A673 (cell line): Measurements from ENCODE around the gene KLHDC1. TPM values are rescaled to one million over a fixed set of nuclear protein-coding genes. Genes with fewer than 3 reads are reported as not detected.

Experiments
- BruUV-seq: library from RNA; stranded (reverse); fragments of 400-500 nt; replicated peaks from 2 replicates; lab custom pipeline; 2021; lab: Mats Ljungman, UMichigan
- CTCF ChIA-PET: fragments of 300-600 bp; sonication (Branson Sonifier 250); formaldehyde crosslinking; loops from one replicate; lab custom pipeline; 2022; ENCODE audit warnings: antibody characterized with exemption; lab: Charles Lee
- POLR2A ChIA-PET: fragments of 300-600 bp; sonication (Branson Sonifier 250); formaldehyde crosslinking; loops from one replicate; lab custom pipeline; 2022; ENCODE audit warnings: antibody characterized with exemption; ENCODE audit not compliant: low non-redundant PET; lab: Charles Lee
- DNase-seq: peaks from one replicate; pipeline ENCODE4 v3.0.0-alpha.2; 2015; ENCODE audit warnings: low spot score
- H3K27ac ChIP-seq: fragments of 200-600 bp; sonication (generic); 2 replicates; pipeline ENCODE4 v1.5.1; 2016; ENCODE audit warnings: mixed run types, low read depth, mild to moderate bottlenecking, mixed read lengths, antibody characterized with exemption, low read length; ENCODE audit not compliant: poor library complexity, severe bottlenecking
- H3K27me3 ChIP-seq: fragments of 200-600 bp; sonication (generic); replicated peaks from 2 replicates; pipeline ENCODE4 v1.6.1; 2017; ENCODE audit warnings: mixed run types, low read depth, mild to moderate bottlenecking, mixed read lengths, antibody characterized with exemption, low read length; ENCODE audit not compliant: insufficient read depth, poor library complexity
- H3K36me3 ChIP-seq: fragments of 200-600 bp; sonication (generic); 2 replicates; pipeline ENCODE4 v1.6.1; 2016; ENCODE audit warnings: mixed run types, mild to moderate bottlenecking, mixed read lengths, antibody characterized with exemption, low read length; ENCODE audit not compliant: insufficient read depth, poor library complexity, severe bottlenecking
- H3K4me1 ChIP-seq: fragments of 200-600 bp; sonication (generic); 2 replicates; pipeline ENCODE4 v1.6.1; 2017; ENCODE audit warnings: mixed run types, mild to moderate bottlenecking, mixed read lengths, antibody characterized with exemption, low read length; ENCODE audit not compliant: insufficient read depth, poor library complexity, severe bottlenecking
- H3K4me3 ChIP-seq: fragments of 200-600 bp; sonication (generic); 2 replicates; pipeline ENCODE4 v1.5.1; 2016; ENCODE audit warnings: low read depth, mixed run types, mild to moderate bottlenecking, mixed read lengths, low read length; ENCODE audit not compliant: poor library complexity, severe bottlenecking
- H3K9me3 ChIP-seq: fragments of 200-600 bp; sonication (generic); 2 replicates; pipeline ENCODE4 v1.6.1; 2016; ENCODE audit warnings: mixed run types, low read depth, mild to moderate bottlenecking, mixed read lengths, antibody characterized with exemption, low read length; ENCODE audit not compliant: poor library complexity, severe bottlenecking
- EZH2 ChIP-seq: fragments of 200-600 bp; sonication (generic); IDR thresholded peaks from 2 replicates; pipeline ENCODE4 v1.6.1; 2017; ENCODE audit warnings: borderline replicate concordance, low read depth, mild to moderate bottlenecking, mixed read lengths, antibody characterized with exemption, low read length; ENCODE audit not compliant: poor library complexity, severe bottlenecking
- intact Hi-C: fragments of 100-400 bp; cut with micrococcal nuclease; formaldehyde crosslinking; loops from one replicate; pipeline ENCODE4 v1.10.0; 2022; ENCODE audit not compliant: unreplicated experiment
- total RNA-seq: library from RNA; stranded (reverse); gene quantifications from 2 replicates; pipeline ENCODE4 v1.2.3, GENCODE V29; 2021
- TF ChIP-seq, protein P1 (sequence below): fragments of 300-800, 200-600 bp; sonication (generic); conservative IDR thresholded peaks from 2 replicates; pipeline ENCODE4 v1.5.1; 2017; ENCODE audit warnings: low read depth, mild to moderate bottlenecking, antibody characterized with exemption, low read length, moderate library complexity, mixed read lengths

KLHDC1 gene
- total RNA-seq, 1 experiment from 2014 or later = 1.3 TPM

DNA sequence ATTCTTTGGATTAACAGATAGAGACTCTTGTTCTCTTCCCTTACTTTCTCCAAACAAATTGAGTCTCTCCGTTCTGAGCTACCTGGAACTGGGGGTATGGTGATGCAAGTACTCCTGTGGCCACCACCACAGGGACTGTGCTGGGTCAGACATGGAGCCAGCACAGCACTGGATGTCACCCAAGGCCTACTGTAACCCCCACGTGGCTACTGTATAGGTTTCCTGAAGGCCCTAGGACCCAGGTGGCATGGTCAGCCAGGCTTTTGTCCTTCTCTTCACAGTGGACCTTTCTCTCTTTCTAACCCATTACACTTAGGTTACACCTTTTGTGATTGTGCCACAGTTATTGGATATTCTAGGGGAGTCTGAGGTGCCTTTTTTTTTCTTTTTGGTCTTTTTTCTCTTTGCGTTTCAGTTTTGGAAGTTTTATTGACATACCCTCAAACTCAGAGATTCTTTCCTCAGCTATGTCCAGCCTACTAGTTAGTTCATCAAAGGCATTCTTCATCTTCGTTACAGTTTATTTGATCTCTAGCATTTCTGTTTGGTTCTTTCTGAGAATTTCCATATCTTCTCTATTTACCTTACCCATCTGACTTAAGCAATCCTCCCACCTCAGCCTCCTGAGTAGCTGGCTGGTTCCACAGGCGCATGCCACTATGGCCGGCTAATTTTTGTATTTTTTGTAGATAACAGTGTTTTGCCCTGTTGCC, 69.1 kb downstream of the KLHDC1 start:
- H3K36me3 ChIP-seq = no peaks in the 10 kb centered on the region
- H3K27me3 ChIP-seq = no peaks in the 10 kb centered on the region
- intact Hi-C loops = no loop called here
- no peak overlapping the region for H3K4me3 ChIP-seq
- no peaks in the 10 kb centered on the region for H3K9me3 ChIP-seq
- H3K27ac ChIP-seq = no peak overlapping the region
- no peaks in the 10 kb centered on the region for H3K4me1 ChIP-seq
- no peak for TF ChIP-seq EZH2
- TF ChIP-seq, protein P1, sequence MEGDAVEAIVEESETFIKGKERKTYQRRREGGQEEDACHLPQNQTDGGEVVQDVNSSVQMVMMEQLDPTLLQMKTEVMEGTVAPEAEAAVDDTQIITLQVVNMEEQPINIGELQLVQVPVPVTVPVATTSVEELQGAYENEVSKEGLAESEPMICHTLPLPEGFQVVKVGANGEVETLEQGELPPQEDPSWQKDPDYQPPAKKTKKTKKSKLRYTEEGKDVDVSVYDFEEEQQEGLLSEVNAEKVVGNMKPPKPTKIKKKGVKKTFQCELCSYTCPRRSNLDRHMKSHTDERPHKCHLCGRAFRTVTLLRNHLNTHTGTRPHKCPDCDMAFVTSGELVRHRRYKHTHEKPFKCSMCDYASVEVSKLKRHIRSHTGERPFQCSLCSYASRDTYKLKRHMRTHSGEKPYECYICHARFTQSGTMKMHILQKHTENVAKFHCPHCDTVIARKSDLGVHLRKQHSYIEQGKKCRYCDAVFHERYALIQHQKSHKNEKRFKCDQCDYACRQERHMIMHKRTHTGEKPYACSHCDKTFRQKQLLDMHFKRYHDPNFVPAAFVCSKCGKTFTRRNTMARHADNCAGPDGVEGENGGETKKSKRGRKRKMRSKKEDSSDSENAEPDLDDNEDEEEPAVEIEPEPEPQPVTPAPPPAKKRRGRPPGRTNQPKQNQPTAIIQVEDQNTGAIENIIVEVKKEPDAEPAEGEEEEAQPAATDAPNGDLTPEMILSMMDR = no peak
- ChIA-PET POLR2A (no interaction called here), CTCF (no interaction called here)
- no peak for DNase-seq
- BruUV-seq = no TSS peak

DNA sequence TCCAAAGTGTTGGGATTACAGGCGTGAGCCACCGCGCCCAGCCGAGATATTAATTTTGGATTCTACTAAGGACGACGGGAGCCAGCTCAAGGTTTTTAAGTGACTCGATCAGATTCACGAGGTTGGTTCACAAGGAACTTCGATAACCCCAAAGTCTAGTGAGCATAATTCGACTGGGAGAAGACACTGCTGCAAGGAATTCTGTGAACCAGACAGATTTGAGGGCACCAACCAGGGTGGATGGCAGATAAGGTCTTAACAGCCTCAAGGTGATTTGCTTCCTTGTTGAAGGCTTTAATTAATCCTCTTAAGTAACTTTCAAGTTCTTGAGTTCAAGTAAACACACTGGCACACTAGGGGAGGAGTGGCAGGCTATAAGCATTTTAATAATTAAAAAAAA, 73.9 kb downstream of the KLHDC1 start:
- no TSS peak for BruUV-seq
- ChIA-PET CTCF (interaction anchor here (0.6 to 1.8 kb wide), 4 partner anchors 44 to 133 kb away, joined by 3 to 23 read pairs (median 6); partner anchors contain the start of gene NEMF), POLR2A (interaction anchor here (0.5 to 0.6 kb wide), 2 partner anchors 304 to 1346 kb away, joined by 3 to 4 read pairs; no protein-coding TSS in a partner anchor)
- no peaks in the 10 kb centered on the region for H3K36me3 ChIP-seq
- no peaks in the 10 kb centered on the region for H3K4me1 ChIP-seq
- H3K9me3 ChIP-seq = no peaks in the 10 kb centered on the region
- H3K27me3 ChIP-seq = no peaks in the 10 kb centered on the region
- peak; percentile 3 for DNase-seq
- intact Hi-C loops = no loop called here
- H3K4me3 ChIP-seq = peak overlapping the region; percentile 99
- TF ChIP-seq, protein P1 = no peak
- no peak for TF ChIP-seq EZH2
- peak overlapping the region; percentile 98 for H3K27ac ChIP-seq

DNA sequence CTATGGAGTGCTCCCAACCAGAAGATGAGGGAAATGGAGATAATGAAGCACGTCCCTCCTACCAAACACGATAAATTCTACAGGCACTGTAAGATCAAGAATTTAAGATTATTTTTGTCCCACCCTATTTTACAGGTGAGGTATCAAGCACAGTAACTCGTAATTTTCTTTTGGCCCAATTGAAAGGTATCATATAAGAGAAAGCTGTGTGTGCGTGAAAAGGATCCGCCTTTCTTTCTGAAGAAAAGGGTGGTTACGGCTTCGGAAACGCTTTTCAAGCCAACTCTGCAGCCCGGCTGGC, 74.3 kb downstream of the KLHDC1 start:
- Histone ChIP-seq H3K4me1 (no peaks in the 10 kb centered on the region), H3K27me3 (no peaks in the 10 kb centered on the region), H3K27ac (peak overlapping the region; percentile 98), H3K4me3 (peak overlapping the region; percentile 99), H3K36me3 (no peaks in the 10 kb centered on the region), H3K9me3 (no peaks in the 10 kb centered on the region)
- POLR2A ChIA-PET = interaction anchor here (0.5 to 0.6 kb wide), 2 partner anchors 305 to 1346 kb away, joined by 3 to 4 read pairs; no protein-coding TSS in a partner anchor
- CTCF ChIA-PET = interaction anchor here (0.6 to 1.8 kb wide), 4 partner anchors 45 to 133 kb away, joined by 3 to 23 read pairs (median 6); partner anchors contain the start of gene NEMF
- intact Hi-C loops = no loop called here
- no peak for DNase-seq
- BruUV-seq = TSS peak; percentile 87
- TF ChIP-seq, protein P1 = no peak
- TF ChIP-seq EZH2 = no peak
